ENCODE measurements around the gene BCL11B.

BCL11B gene

DNA sequence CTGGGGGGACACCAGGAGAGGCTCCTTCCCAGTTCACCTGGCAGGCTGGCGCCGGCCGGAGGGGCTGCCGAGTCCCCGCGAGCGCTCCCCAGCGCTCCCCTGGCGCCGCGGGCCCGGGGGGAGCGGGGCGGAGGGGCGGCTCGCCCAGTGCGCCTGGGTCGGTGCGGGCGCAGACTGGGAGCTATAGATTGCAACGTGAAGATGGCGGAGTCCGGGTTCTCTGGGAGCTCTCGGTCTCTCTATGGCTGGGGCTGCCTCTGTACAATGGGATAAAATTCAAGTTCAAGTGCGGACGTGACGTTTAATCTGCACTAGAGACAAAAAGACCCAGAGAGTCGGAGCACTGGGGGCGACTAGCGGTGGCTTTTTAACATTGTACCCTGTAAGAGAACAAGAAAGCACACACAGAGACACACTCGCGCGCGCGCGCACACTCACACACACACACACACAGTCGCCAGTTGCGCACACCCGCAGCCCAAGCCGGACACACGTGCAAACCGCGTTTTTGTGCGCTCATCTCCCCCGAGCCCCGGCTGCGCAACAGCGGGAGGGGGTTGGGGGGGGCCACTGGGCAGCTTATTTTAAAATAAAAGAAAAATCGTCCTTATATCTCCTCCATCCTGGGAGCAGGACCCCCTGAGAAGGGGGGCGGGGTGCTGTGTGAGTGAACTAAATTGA lies at the start of gene BCL11B:
TSS of gene BCL11B (minus strand) at position 247 of the 681 bp plus-strand sequence. CDS start 979 bp downstream, outside the sequence.
- peak; percentile 76 for ATAC-seq
- TF ChIP-seq TOX (CRISPR knock-in tag; IDR thresholded peaks at IDR 0.05; ENCODE audit: borderline replicate concordance), result no peak
- no peak for TF ChIP-seq ESRRG (CRISPR knock-in tag; IDR thresholded peaks at IDR 0.05)
- no peak for TF ChIP-seq ISL1 (CRISPR knock-in tag; IDR thresholded peaks at IDR 0.05)
- TF ChIP-seq BACH2 (CRISPR knock-in tag; IDR thresholded peaks at IDR 0.05; ENCODE audit: borderline replicate concordance), result no peak
- no peak for TF ChIP-seq ZC3H10 (CRISPR knock-in tag; IDR thresholded peaks at IDR 0.05)
- TF ChIP-seq, protein P1, sequence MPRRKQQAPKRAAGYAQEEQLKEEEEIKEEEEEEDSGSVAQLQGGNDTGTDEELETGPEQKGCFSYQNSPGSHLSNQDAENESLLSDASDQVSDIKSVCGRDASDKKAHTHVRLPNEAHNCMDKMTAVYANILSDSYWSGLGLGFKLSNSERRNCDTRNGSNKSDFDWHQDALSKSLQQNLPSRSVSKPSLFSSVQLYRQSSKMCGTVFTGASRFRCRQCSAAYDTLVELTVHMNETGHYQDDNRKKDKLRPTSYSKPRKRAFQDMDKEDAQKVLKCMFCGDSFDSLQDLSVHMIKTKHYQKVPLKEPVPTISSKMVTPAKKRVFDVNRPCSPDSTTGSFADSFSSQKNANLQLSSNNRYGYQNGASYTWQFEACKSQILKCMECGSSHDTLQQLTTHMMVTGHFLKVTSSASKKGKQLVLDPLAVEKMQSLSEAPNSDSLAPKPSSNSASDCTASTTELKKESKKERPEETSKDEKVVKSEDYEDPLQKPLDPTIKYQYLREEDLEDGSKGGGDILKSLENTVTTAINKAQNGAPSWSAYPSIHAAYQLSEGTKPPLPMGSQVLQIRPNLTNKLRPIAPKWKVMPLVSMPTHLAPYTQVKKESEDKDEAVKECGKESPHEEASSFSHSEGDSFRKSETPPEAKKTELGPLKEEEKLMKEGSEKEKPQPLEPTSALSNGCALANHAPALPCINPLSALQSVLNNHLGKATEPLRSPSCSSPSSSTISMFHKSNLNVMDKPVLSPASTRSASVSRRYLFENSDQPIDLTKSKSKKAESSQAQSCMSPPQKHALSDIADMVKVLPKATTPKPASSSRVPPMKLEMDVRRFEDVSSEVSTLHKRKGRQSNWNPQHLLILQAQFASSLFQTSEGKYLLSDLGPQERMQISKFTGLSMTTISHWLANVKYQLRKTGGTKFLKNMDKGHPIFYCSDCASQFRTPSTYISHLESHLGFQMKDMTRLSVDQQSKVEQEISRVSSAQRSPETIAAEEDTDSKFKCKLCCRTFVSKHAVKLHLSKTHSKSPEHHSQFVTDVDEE (CRISPR knock-in tag; IDR thresholded peaks at IDR 0.05), result no peak
- TF ChIP-seq PPARA (CRISPR knock-in tag; IDR thresholded peaks at IDR 0.05; ENCODE audit: borderline replicate concordance), result no peak
- no peak for TF ChIP-seq TCF4 (CRISPR knock-in tag; IDR thresholded peaks at IDR 0.05; ENCODE audit: borderline replicate concordance)
- TF ChIP-seq ZNF565 (CRISPR knock-in tag; conservative IDR thresholded peaks at IDR 0.05; ENCODE audit: low read depth), result no peak
- no peak for TF ChIP-seq ZFP30 (CRISPR knock-in tag; IDR thresholded peaks at IDR 0.05)
- TF ChIP-seq ZNF8 (CRISPR knock-in tag; IDR thresholded peaks at IDR 0.05), result no peak
- TF ChIP-seq CSDC2 (CRISPR knock-in tag; IDR thresholded peaks at IDR 0.05), result no peak
- TF ChIP-seq, protein P2, sequence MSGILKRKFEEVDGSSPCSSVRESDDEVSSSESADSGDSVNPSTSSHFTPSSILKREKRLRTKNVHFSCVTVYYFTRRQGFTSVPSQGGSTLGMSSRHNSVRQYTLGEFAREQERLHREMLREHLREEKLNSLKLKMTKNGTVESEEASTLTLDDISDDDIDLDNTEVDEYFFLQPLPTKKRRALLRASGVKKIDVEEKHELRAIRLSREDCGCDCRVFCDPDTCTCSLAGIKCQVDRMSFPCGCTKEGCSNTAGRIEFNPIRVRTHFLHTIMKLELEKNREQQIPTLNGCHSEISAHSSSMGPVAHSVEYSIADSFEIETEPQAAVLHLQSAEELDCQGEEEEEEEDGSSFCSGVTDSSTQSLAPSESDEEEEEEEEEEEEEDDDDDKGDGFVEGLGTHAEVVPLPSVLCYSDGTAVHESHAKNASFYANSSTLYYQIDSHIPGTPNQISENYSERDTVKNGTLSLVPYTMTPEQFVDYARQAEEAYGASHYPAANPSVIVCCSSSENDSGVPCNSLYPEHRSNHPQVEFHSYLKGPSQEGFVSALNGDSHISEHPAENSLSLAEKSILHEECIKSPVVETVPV (CRISPR knock-in tag; IDR thresholded peaks at IDR 0.05), result no peak
- TF ChIP-seq, protein P3, sequence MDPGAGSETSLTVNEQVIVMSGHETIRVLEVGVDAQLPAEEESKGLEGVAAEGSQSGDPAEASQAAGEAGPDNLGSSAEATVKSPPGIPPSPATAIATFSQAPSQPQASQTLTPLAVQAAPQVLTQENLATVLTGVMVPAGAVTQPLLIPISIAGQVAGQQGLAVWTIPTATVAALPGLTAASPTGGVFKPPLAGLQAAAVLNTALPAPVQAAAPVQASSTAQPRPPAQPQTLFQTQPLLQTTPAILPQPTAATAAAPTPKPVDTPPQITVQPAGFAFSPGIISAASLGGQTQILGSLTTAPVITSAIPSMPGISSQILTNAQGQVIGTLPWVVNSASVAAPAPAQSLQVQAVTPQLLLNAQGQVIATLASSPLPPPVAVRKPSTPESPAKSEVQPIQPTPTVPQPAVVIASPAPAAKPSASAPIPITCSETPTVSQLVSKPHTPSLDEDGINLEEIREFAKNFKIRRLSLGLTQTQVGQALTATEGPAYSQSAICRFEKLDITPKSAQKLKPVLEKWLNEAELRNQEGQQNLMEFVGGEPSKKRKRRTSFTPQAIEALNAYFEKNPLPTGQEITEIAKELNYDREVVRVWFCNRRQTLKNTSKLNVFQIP (CRISPR knock-in tag; IDR thresholded peaks at IDR 0.05; ENCODE audit: borderline replicate concordance, low read depth), result no peak
- no peak for TF ChIP-seq ZFP3 (CRISPR knock-in tag; IDR thresholded peaks at IDR 0.05)
- no peak for TF ChIP-seq ZNF70 (CRISPR knock-in tag; IDR thresholded peaks at IDR 0.05)
- TF ChIP-seq, protein P4, sequence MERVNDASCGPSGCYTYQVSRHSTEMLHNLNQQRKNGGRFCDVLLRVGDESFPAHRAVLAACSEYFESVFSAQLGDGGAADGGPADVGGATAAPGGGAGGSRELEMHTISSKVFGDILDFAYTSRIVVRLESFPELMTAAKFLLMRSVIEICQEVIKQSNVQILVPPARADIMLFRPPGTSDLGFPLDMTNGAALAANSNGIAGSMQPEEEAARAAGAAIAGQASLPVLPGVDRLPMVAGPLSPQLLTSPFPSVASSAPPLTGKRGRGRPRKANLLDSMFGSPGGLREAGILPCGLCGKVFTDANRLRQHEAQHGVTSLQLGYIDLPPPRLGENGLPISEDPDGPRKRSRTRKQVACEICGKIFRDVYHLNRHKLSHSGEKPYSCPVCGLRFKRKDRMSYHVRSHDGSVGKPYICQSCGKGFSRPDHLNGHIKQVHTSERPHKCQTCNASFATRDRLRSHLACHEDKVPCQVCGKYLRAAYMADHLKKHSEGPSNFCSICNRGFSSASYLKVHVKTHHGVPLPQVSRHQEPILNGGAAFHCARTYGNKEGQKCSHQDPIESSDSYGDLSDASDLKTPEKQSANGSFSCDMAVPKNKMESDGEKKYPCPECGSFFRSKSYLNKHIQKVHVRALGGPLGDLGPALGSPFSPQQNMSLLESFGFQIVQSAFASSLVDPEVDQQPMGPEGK (CRISPR knock-in tag; IDR thresholded peaks at IDR 0.05; ENCODE audit: borderline replicate concordance), result no peak

DNA sequence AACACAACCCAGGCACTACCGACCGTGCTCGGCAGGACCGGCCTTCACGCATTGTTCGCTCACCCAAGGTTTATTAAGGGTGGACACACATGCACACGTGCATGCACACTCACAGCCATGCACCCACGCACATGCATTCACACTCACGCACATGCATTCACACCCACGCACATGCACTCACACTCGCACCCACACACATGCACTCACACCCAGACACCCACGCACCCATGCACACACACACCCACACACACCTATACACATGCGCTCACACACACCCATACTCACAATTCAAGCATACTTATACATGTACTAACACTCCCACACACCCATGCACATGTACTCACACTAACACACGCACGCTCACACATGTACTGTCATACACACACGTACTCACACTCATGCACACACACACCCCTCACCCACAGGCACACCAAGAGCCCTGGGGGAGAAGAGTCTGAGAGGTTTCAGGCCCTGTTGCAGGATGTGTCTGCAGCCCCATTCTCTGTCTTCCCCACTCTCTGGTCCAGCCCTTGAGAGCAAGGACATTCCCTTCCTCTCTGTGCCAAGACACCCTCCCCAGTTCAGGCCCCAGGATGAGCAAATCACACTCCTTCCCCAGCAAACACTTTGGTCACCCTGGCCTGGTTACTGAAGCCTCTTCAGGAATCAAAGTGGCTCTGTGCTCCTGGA lies 49.4 kb upstream of the BCL11B start:
- TF ChIP-seq ZNF565 (CRISPR knock-in tag; conservative IDR thresholded peaks at IDR 0.05; ENCODE audit: low read depth), result no peak
- TF ChIP-seq CSDC2 (CRISPR knock-in tag; IDR thresholded peaks at IDR 0.05), result no peak
- ATAC-seq, result no peak

DNA sequence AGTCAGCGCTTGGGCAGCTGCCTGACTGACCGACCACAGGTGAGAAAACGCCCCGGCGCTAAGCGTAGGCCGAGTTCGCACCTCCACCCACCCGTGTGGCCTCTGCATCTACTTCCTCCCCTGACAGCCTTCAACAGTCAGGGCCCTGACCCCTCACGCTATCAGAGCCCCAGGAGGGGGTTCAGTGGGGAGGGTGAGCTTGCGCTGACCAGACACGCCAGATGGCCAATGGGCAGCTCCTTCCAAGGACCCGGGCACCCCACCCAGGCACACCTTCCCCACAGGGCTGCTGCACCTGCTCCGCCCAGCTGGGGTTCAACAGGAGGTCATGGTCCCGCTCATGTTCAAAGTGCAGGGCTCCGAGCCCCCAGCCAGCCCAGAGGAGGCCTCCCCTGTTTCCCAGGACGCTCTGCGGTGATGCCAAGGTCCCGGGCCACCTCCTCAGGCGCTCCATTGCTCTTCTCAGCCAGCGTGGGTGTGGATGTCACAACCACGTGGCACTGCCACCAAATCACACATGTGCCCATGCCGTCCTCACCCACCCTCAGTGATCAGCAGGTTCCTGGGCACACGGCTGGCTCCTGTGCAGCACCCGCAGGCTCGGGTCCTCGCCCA lies 48.7 kb upstream of the BCL11B start:
- no peak for ATAC-seq

More for the DNA sequence above, 48.7 kb upstream of the BCL11B start:
- TF ChIP-seq BACH2 (CRISPR knock-in tag; IDR thresholded peaks at IDR 0.05; ENCODE audit: borderline replicate concordance) (no peak), PPARA (CRISPR knock-in tag; IDR thresholded peaks at IDR 0.05; ENCODE audit: borderline replicate concordance) (no peak), SNAI2 (CRISPR knock-in tag; IDR thresholded peaks at IDR 0.05) (no peak), ESRRG (CRISPR knock-in tag; IDR thresholded peaks at IDR 0.05) (no peak), OSR1 (CRISPR knock-in tag; IDR thresholded peaks at IDR 0.05) (no peak), TCF4 (CRISPR knock-in tag; IDR thresholded peaks at IDR 0.05; ENCODE audit: borderline replicate concordance) (no peak), ZNF70 (CRISPR knock-in tag; IDR thresholded peaks at IDR 0.05) (no peak), TOX (CRISPR knock-in tag; IDR thresholded peaks at IDR 0.05; ENCODE audit: borderline replicate concordance) (no peak), ZNF565 (CRISPR knock-in tag; conservative IDR thresholded peaks at IDR 0.05; ENCODE audit: low read depth) (no peak)
- TF ChIP-seq, protein P5, sequence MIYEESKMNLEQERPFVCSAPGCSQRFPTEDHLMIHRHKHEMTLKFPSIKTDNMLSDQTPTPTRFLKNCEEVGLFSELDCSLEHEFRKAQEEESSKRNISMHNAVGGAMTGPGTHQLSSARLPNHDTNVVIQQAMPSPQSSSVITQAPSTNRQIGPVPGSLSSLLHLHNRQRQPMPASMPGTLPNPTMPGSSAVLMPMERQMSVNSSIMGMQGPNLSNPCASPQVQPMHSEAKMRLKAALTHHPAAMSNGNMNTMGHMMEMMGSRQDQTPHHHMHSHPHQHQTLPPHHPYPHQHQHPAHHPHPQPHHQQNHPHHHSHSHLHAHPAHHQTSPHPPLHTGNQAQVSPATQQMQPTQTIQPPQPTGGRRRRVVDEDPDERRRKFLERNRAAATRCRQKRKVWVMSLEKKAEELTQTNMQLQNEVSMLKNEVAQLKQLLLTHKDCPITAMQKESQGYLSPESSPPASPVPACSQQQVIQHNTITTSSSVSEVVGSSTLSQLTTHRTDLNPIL (CRISPR knock-in tag; IDR thresholded peaks at IDR 0.05; ENCODE audit: low read depth), result no peak
- TF ChIP-seq, protein P1 (CRISPR knock-in tag; IDR thresholded peaks at IDR 0.05), result no peak
- TF ChIP-seq, protein P2 (CRISPR knock-in tag; IDR thresholded peaks at IDR 0.05), result no peak
